Activated B cell treated with CpG ODN at 0.5 μM for 24 hours (primary cell): ENCODE data around the gene QKI. TPM values are rescaled to one million over a fixed set of nuclear protein-coding genes. Genes with fewer than 3 reads are reported as not detected.

ENCODE experiments used
- ATAC-seq: fragments of 200-7000 bp; cut with Tn5 transposase; one replicate; pipeline ENCODE4 v1.10.0; 2021; ENCODE audit warnings: low read depth, mild to moderate bottlenecking, moderate library complexity
- CTCF ChIA-PET: fragments of 350-600 bp; sonication (Branson Sonifier 250); formaldehyde crosslinking; loops from one replicate; lab custom pipeline; 2021; ENCODE audit warnings: antibody characterized with exemption; lab: Charles Lee
- POLR2A ChIA-PET: fragments of 350-600 bp; sonication (Branson Sonifier 250); formaldehyde crosslinking; loops from one replicate; lab custom pipeline; 2021; ENCODE audit warnings: antibody characterized with exemption; lab: Charles Lee
- DNase-seq: peaks from one replicate; pipeline ENCODE4 v3.0.0; 2022
- H3K27ac Mint-ChIP-seq: one replicate; pipeline ENCODE4 v1.8.0; 2020; ENCODE audit warnings: mixed read lengths
- H3K27me3 Mint-ChIP-seq: one replicate; pipeline ENCODE4 v1.8.0; 2021; ENCODE audit warnings: mixed read lengths
- H3K36me3 Mint-ChIP-seq: one replicate; pipeline ENCODE4 v1.8.0; 2021; ENCODE audit warnings: low read depth, mixed read lengths
- H3K4me1 Mint-ChIP-seq: one replicate; pipeline ENCODE4 v1.8.0; 2021; ENCODE audit warnings: mixed read lengths
- H3K4me3 Mint-ChIP-seq: one replicate; pipeline ENCODE4 v1.8.0; 2020; ENCODE audit warnings: mild to moderate bottlenecking, mixed read lengths
- H3K9me3 Mint-ChIP-seq: one replicate; pipeline ENCODE4 v1.8.0; 2020; ENCODE audit warnings: mixed read lengths
- CTCF ChIP-seq: fragments of 200-600 bp; IDR thresholded peaks from one replicate; pipeline ENCODE4 v1.8.0; 2022; ENCODE audit warnings: antibody characterized with exemption, mild to moderate bottlenecking
- intact Hi-C: fragments of 100-400 bp; cut with micrococcal nuclease; formaldehyde crosslinking; loops from one replicate; pipeline ENCODE4 v1.15.1; 2024
- total RNA-seq: library from RNA; stranded (reverse); gene quantifications from 2 replicates; pipeline ENCODE4 v1.2.3, GENCODE V29; 2022

Gene QKI
- total RNA-seq, 1 donor from 2014 or later: 61.5 TPM

DNA sequence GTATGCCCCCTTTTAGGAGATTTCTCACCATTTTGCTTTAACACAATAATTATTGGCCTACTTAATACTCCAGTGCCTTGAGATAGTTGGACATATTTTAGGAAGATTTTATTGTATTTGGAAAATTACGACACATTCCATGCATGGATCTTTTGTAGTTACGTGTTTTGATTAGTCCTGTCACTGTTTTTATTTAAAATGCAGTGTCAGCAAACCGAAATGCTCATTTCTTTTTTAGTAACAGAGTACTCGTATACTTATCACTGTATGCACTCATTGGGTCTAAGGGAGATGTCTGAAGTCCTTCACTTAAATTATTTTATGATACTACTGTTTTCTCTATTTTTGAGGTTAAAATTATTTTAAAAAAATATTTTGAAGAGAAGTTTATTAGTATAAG, 153.8 kb downstream of the QKI start:
- Mint-ChIP-seq H3K27me3 (no peaks in the 10 kb centered on the region), H3K27ac (no peak overlapping the region), H3K4me3 (no peak overlapping the region), H3K36me3 (peaks cover 63% of the 10 kb centered on the region), H3K4me1 (no peaks in the 10 kb centered on the region), H3K9me3 (no peaks in the 10 kb centered on the region)
- no peak for DNase-seq
- ATAC-seq: no peak
- CTCF ChIA-PET: no interaction called here
- intact Hi-C loops: no loop called here
- POLR2A ChIA-PET: no interaction called here
- TF ChIP-seq CTCF: no peak

- TF ChIP-seq CTCF: no peak
- intact Hi-C loops: loop anchor here (5.0 to 10.0 kb wide), 2 partner anchors 97 to 214 kb away; no protein-coding TSS in a partner anchor
- DNase-seq: no peak
- peaks cover 51% of the 10 kb centered on the region for H3K36me3 Mint-ChIP-seq
- ATAC-seq: no peak
- H3K27ac Mint-ChIP-seq: no peak overlapping the region
- H3K27me3 Mint-ChIP-seq: no peaks in the 10 kb centered on the region
- ChIA-PET POLR2A (no interaction called here), CTCF (no interaction called here)
- H3K4me1 Mint-ChIP-seq: no peaks in the 10 kb centered on the region
- no peaks in the 10 kb centered on the region for H3K9me3 Mint-ChIP-seq
- H3K4me3 Mint-ChIP-seq: no peak overlapping the region
These were observed 156.2 kb downstream of the QKI start for GRCh38 chr6:163570579-163571231.

DNA sequence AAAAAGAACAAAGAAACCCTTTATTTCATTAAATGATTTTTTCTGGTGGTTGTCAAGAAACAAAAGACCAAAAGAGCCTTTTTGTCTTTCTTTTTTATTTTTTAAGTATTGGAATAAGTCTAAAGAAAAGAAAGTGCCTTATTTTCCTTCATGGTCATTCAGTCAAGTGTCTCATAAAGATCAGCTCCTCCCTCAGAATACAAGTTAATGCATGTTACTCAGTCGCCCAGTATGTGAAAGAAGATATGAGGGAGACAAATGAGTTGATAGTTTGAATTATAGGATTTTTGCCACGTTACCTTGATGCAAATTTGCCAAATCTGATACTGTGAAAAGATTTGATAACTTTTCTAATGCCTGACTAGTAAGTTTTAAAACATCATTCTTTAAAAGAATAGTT, 157.2 kb downstream of the QKI start:
- CTCF ChIA-PET: no interaction called here

DNA sequence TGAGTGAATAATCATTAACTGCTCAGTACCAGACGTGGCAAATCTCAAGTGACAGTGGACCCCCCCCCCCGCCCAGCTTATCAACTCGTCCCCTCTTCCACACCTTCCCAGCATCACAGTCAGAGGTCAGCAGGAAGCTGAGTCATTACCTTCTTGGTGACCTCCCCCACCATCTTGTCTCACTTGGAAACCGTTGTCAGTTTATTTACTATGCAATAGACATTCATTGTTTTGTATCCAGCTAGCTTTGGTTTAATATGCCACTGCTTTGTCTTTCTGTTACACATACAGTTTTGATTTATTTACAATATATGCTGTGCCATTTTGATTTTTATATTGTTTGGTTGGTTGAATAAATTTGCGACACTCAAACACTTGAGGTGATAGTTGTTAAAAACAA, 158.1 kb downstream of the QKI start:
- Mint-ChIP-seq H3K36me3 (peaks cover 43% of the 10 kb centered on the region), H3K4me1 (no peaks in the 10 kb centered on the region), H3K4me3 (no peak overlapping the region), H3K27me3 (no peaks in the 10 kb centered on the region), H3K9me3 (no peaks in the 10 kb centered on the region), H3K27ac (no peak overlapping the region)
- intact Hi-C loops: loop anchor here (5.0 to 10.0 kb wide), 2 partner anchors 95 to 212 kb away; no protein-coding TSS in a partner anchor
- POLR2A ChIA-PET: no interaction called here
- no peak for ATAC-seq
- CTCF ChIA-PET: no interaction called here
- DNase-seq: no peak
- TF ChIP-seq CTCF: no peak

More for the DNA sequence above, 157.2 kb downstream of the QKI start:
- Mint-ChIP-seq H3K4me1 (no peaks in the 10 kb centered on the region), H3K4me3 (no peak overlapping the region), H3K9me3 (no peaks in the 10 kb centered on the region), H3K27me3 (no peaks in the 10 kb centered on the region), H3K36me3 (peaks cover 48% of the 10 kb centered on the region), H3K27ac (no peak overlapping the region)
- no peak for DNase-seq
- no peak for TF ChIP-seq CTCF
- POLR2A ChIA-PET: no interaction called here
- ATAC-seq: no peak
- intact Hi-C loops: loop anchor here (5.0 to 10.0 kb wide), 2 partner anchors 96 to 213 kb away; no protein-coding TSS in a partner anchor

DNA sequence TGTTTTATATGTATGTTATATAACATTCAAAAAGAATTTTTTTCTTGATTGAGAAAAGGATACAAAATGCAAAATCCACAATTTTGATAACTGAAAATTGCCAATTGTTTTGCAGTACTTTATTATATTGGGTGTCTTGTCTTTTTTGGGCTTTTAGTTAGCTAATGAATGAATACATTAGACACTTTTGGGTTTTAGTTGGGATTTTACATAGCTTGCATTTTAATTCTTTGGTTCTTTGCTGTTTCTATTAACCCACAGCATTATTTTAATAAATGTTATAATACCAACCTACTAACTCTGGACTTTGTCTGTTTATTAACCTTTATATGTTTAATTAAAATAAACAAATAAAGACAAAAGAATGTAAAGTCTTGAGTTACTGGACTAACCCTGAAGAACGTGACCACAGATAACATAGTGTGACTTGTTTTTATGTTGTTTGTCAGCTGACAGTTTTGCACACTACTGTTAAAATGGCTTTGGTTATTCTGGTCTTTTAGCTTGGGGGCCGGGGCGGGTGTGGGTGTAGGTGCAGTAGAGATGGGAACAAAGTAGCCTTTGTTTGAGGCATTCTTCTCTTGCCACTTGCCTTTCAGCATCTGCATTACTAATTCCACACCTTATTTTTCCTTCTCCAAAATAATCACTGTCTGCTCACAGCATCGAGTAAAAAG, 159.1 kb downstream of the QKI start:
- Mint-ChIP-seq H3K27ac (no peak overlapping the region), H3K27me3 (no peaks in the 10 kb centered on the region), H3K4me3 (no peak overlapping the region), H3K4me1 (no peaks in the 10 kb centered on the region), H3K9me3 (no peaks in the 10 kb centered on the region), H3K36me3 (peaks cover 40% of the 10 kb centered on the region)
- DNase-seq (no peak), ATAC-seq (no peak)
- ChIA-PET CTCF (no interaction called here), POLR2A (interaction anchor here (0.6 kb wide), 1 partner anchor 95 kb away, joined by 5 read pairs; no protein-coding TSS in a partner anchor)
- intact Hi-C loops: loop anchor here (5.0 to 10.0 kb wide), 2 partner anchors 94 to 211 kb away; no protein-coding TSS in a partner anchor
- TF ChIP-seq CTCF: no peak
